B cell (primary cell): ENCODE results near the gene HIPK2.

ENCODE experiments used
- CTCF ChIP-seq: fragments of 200-600 bp; IDR thresholded peaks from one replicate; pipeline ENCODE4 v1.8.0; 2022; ENCODE audit warnings: antibody characterized with exemption, mild to moderate bottlenecking
- EZH2 ChIP-seq: IDR thresholded peaks from 2 replicates; pipeline ENCODE4 v1.6.1; 2012; ENCODE audit warnings: borderline replicate concordance, low read depth, mild to moderate bottlenecking, moderate library complexity, low read length; ENCODE audit not compliant: insufficient read depth, poor library complexity, severe bottlenecking

GRCh38 chr7:139610595-139610994, 167.2 kb downstream of the HIPK2 start:
- TF ChIP-seq CTCF: no peak
- no peak for TF ChIP-seq EZH2
